ENCODE data around the gene RAD18. TPM values are rescaled to one million over a fixed set of nuclear protein-coding genes. Genes with fewer than 3 reads are reported as not detected.

The RAD18 gene
- total RNA-seq, 1 donor from 2014 or later: 22.1 TPM

DNA sequence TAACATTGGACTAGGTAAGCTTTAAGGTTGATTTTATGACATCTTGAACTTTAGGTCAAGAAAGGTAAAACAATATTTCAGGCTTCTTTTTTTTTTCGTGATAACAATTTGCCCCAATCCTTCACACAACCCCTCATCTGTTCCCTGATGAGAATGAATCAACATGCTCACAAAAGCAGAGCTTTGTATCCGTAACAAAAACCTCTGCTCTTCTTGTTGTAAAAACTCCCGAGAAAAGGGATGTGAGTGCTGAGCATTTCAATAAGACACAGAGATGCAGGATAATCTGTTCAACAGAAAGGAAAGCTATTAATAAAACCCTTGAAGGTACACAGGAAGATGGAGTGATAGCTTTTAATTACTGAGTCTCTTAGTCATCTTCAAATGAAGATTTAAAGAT lies 94.3 kb downstream of the RAD18 start:
- Histone ChIP-seq H3K27me3 (no peaks in the 10 kb centered on the region), H4K20me1 (ENCODE audit: low read depth) (no peaks in the 10 kb centered on the region), H3K4me1 (peaks cover 8% of the 10 kb centered on the region), H2AFZ (replicated peaks) (no peak overlapping the region), H3K27ac (no peak overlapping the region), H3K9ac (no peak overlapping the region), H3K79me2 (ENCODE audit: low read depth) (no peaks in the 10 kb centered on the region), H3K9me3 (ENCODE audit: low read depth) (no peaks in the 10 kb centered on the region), H3K4me3 (no peak overlapping the region), H3K36me3 (no peaks in the 10 kb centered on the region), H3K4me2 (peak overlapping the region; percentile 27), H3F3A (ENCODE audit: low read depth) (no peaks in the 10 kb centered on the region)
- TF ChIP-seq, protein P1, sequence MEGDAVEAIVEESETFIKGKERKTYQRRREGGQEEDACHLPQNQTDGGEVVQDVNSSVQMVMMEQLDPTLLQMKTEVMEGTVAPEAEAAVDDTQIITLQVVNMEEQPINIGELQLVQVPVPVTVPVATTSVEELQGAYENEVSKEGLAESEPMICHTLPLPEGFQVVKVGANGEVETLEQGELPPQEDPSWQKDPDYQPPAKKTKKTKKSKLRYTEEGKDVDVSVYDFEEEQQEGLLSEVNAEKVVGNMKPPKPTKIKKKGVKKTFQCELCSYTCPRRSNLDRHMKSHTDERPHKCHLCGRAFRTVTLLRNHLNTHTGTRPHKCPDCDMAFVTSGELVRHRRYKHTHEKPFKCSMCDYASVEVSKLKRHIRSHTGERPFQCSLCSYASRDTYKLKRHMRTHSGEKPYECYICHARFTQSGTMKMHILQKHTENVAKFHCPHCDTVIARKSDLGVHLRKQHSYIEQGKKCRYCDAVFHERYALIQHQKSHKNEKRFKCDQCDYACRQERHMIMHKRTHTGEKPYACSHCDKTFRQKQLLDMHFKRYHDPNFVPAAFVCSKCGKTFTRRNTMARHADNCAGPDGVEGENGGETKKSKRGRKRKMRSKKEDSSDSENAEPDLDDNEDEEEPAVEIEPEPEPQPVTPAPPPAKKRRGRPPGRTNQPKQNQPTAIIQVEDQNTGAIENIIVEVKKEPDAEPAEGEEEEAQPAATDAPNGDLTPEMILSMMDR (IDR thresholded peaks at IDR 0.05): no peak
- TF ChIP-seq EZH2phosphoT487 (IDR thresholded peaks at IDR 0.05) (no peak), EZH2 (IDR thresholded peaks at IDR 0.05) (no peak)
- no peak for DNase-seq (ENCODE audit: low spot score)
- Mint-ChIP-seq H3K4me1 (peaks cover 7% of the 10 kb centered on the region), H3K27ac (no peak overlapping the region), H3K36me3 (peaks cover 7% of the 10 kb centered on the region), H3K9me3 (no peaks in the 10 kb centered on the region), H3K4me3 (no peak overlapping the region), H3K27me3 (ENCODE audit: insufficient read depth, low read depth) (peaks cover 2% of the 10 kb centered on the region)

DNA sequence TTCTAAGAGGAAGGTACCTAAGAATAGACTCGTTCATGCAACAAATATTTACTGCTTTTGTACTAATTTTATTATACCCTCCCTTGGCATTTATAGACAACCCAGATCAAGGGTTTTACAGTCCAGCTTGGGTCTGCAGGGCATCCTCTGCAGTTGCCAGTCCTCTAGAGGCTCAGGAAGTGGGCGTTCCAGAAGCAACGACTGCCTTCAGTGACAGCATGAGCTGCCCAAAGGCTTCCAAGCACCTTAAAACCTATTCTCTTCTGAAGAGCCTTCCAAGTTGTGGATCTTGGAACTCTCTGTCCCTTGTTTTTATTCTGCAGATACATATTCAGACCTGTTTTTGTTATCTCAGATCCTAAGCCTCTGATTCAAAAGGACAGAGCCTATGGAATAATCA lies 95.6 kb downstream of the RAD18 start:
- H4K20me1 ChIP-seq (ENCODE audit: low read depth): no peaks in the 10 kb centered on the region
- H3K27me3 ChIP-seq: no peaks in the 10 kb centered on the region
- Mint-ChIP-seq H3K4me1 (peaks cover 7% of the 10 kb centered on the region), H3K27ac (no peak overlapping the region), H3K27me3 (ENCODE audit: insufficient read depth, low read depth) (peaks cover 4% of the 10 kb centered on the region), H3K4me3 (no peak overlapping the region), H3K9me3 (no peaks in the 10 kb centered on the region), H3K36me3 (peaks cover 7% of the 10 kb centered on the region)
- H3K4me3 ChIP-seq: no peak overlapping the region
- no peak overlapping the region for H3K4me2 ChIP-seq
- H3F3A ChIP-seq (ENCODE audit: low read depth): no peaks in the 10 kb centered on the region
- H3K79me2 ChIP-seq (ENCODE audit: low read depth): no peaks in the 10 kb centered on the region
- H3K9me3 ChIP-seq (ENCODE audit: low read depth): no peaks in the 10 kb centered on the region
- H3K4me1 ChIP-seq: peaks cover 8% of the 10 kb centered on the region
- no peak for DNase-seq (ENCODE audit: low spot score)
- TF ChIP-seq, protein P1 (IDR thresholded peaks at IDR 0.05): no peak
- no peak for TF ChIP-seq EZH2 (IDR thresholded peaks at IDR 0.05)
- no peak for TF ChIP-seq EZH2phosphoT487 (IDR thresholded peaks at IDR 0.05)
- no peak overlapping the region for H2AFZ ChIP-seq (replicated peaks)
- no peak overlapping the region for H3K27ac ChIP-seq
- no peaks in the 10 kb centered on the region for H3K36me3 ChIP-seq
- H3K9ac ChIP-seq: no peak overlapping the region

- Histone ChIP-seq H3K27me3 (no peaks in the 10 kb centered on the region), H3K36me3 (no peaks in the 10 kb centered on the region), H2AFZ (replicated peaks) (no peak overlapping the region), H3K4me3 (no peak overlapping the region), H3K27ac (no peak overlapping the region), H3K9ac (no peak overlapping the region), H4K20me1 (ENCODE audit: low read depth) (no peaks in the 10 kb centered on the region), H3K4me1 (peaks cover 8% of the 10 kb centered on the region), H3F3A (ENCODE audit: low read depth) (no peaks in the 10 kb centered on the region), H3K9me3 (ENCODE audit: low read depth) (no peaks in the 10 kb centered on the region), H3K79me2 (ENCODE audit: low read depth) (no peaks in the 10 kb centered on the region), H3K4me2 (no peak overlapping the region)
- Mint-ChIP-seq H3K4me1 (peaks cover 7% of the 10 kb centered on the region), H3K4me3 (no peak overlapping the region), H3K27me3 (ENCODE audit: insufficient read depth, low read depth) (peaks cover 4% of the 10 kb centered on the region), H3K27ac (no peak overlapping the region), H3K36me3 (peaks cover 3% of the 10 kb centered on the region), H3K9me3 (no peaks in the 10 kb centered on the region)
- no peak for DNase-seq (ENCODE audit: low spot score)
- no peak for TF ChIP-seq EZH2phosphoT487 (IDR thresholded peaks at IDR 0.05)
- no peak for TF ChIP-seq EZH2 (IDR thresholded peaks at IDR 0.05)
- TF ChIP-seq, protein P1 (IDR thresholded peaks at IDR 0.05): no peak
Observed at GRCh38 chr3:8865697-8866096, 97.6 kb downstream of the RAD18 start.

Measured in neural progenitor cell (in vitro differentiated cells).